Gastroesophageal sphincter (tissue), 4 donors: ENCODE measurements around the gene TMEM117. TPM values are rescaled to one million over a fixed set of nuclear protein-coding genes. Genes with fewer than 3 reads are reported as not detected.

Experiments used
- ATAC-seq: fragments of 150-250 bp; one replicate; pipeline ENCODE4 v1.9.1; 2016; ENCODE audit warnings: mild to moderate bottlenecking, moderate library complexity
- H3K27ac ChIP-seq, 4 donors: fragments of 200-600 bp; sonication (generic) in 3 of 4; 1 replicate in 3 of 4; 2 replicates in 1 of 4; pipeline ENCODE4 v1.5.1; 2016 to 2019
- H3K27me3 ChIP-seq: fragments of 200-600 bp; sonication (generic); one replicate; pipeline ENCODE4 v1.5.1; 2019
- H3K36me3 ChIP-seq, 2 donors: fragments of 200-600 bp; sonication (generic); one replicate each; pipeline ENCODE4 v1.5.1; 2019; ENCODE audit warnings: control low read depth in 1 of 2
- H3K4me1 ChIP-seq, 3 donors: fragments of 200-600 bp; sonication (generic); 1 replicate in 2 of 3; 2 replicates in 1 of 3; pipeline ENCODE4 v1.5.1; 2016 to 2019; ENCODE audit warnings: control low read depth in 2 of 3
- H3K4me3 ChIP-seq, 2 donors: fragments of 200-600 bp; sonication (generic); one replicate each; pipeline ENCODE4 v1.5.1; 2019; ENCODE audit warnings: mild to moderate bottlenecking in 1 of 2, moderate library complexity in 1 of 2
- H3K9me3 ChIP-seq, 3 donors: fragments of 200-600 bp; sonication (generic); one replicate each; pipeline ENCODE4 v1.5.1; 2017 to 2019; ENCODE audit warnings: control low read depth in 2 of 3
- CTCF ChIP-seq, 4 experiments: fragments of 200-600 bp in 2 of 4; fragments of 450-650 bp in 2 of 4; sonication (generic) in 1 of 4; IDR thresholded peaks; one replicate each; pipeline ENCODE4 v1.5.1; 2017 to 2019; ENCODE audit warnings: antibody characterized with exemption in 4 of 4, mild to moderate bottlenecking in 2 of 4, moderate library complexity in 2 of 4
- EP300 ChIP-seq: sonication (generic); formaldehyde crosslinking; IDR thresholded peaks from one replicate; pipeline ENCODE4 v1.6.1; 2017; ENCODE audit warnings: antibody characterized with exemption, mild to moderate bottlenecking
- POLR2A ChIP-seq, 2 donors: fragments of 450-650 bp; IDR thresholded peaks; one replicate each; pipeline ENCODE4 v1.6.1; 2017; ENCODE audit warnings: antibody characterized with exemption in 2 of 2, mild to moderate bottlenecking in 2 of 2, moderate library complexity in 1 of 2
- POLR2AphosphoS5 ChIP-seq: sonication (generic); formaldehyde crosslinking; IDR thresholded peaks from one replicate; pipeline ENCODE4 v1.6.1; 2017; ENCODE audit warnings: antibody characterized with exemption
- WGBS, 2 donors: methylation state at CpG; one replicate each; pipeline ENCODE4 v1.1.5; 2018; ENCODE audit warnings: low coverage in 1 of 2; 5-methylcytosine and 5-hydroxymethylcytosine counted together
- total RNA-seq, 4 donors: library from RNA; depleted of rRNA; stranded (reverse); fragments of >200 nt; gene quantifications; one replicate each; pipeline ENCODE4 v1.1.0, GENCODE V29; 2016

The TMEM117 gene
- total RNA-seq, 4 donors from 2014 or later, result 7.8 to 21.5 (median 12.3) TPM

GRCh38 chr12:44405297-44405696, 569.4 kb downstream of the TMEM117 start:
- Histone ChIP-seq H3K9me3 (no peaks in the 10 kb centered on the region), H3K27me3 (no peaks in the 10 kb centered on the region), H3K4me3 (no peak overlapping the region), H3K36me3 (no peaks in the 10 kb centered on the region), H3K27ac (no peak overlapping the region), H3K4me1 (no peaks in the 10 kb centered on the region)
- no peak for TF ChIP-seq POLR2A (IDR thresholded peaks at IDR 0.05)
- TF ChIP-seq POLR2AphosphoS5, result no peak
- no peak for TF ChIP-seq CTCF (IDR thresholded peaks at IDR 0.05)
- TF ChIP-seq EP300, result no peak
- WGBS, 2 donors, result 36 to 47% methylated on average over 3 to 4 of the region's 4 CpGs
- ATAC-seq, result no peak

- H3K4me3 ChIP-seq, result no peak overlapping the region
- no peaks in the 10 kb centered on the region for H3K36me3 ChIP-seq
- H3K27ac ChIP-seq, result no peak overlapping the region
- H3K27me3 ChIP-seq, result no peaks in the 10 kb centered on the region
- no peaks in the 10 kb centered on the region for H3K4me1 ChIP-seq
- no peak for ATAC-seq
- TF ChIP-seq POLR2A (IDR thresholded peaks at IDR 0.05), result no peak
- TF ChIP-seq EP300, result no peak
- no peak for TF ChIP-seq POLR2AphosphoS5
- no peak for TF ChIP-seq CTCF (IDR thresholded peaks at IDR 0.05)
- H3K9me3 ChIP-seq, result no peaks in the 10 kb centered on the region
- 79 to 100% methylated on average over 1 of the region's 1 CpG for WGBS, 2 donors
Measured at GRCh38 chr12:44422559-44422958, 586.7 kb downstream of the TMEM117 start.

GRCh38 chr12:44428825-44429224, 592.9 kb downstream of the TMEM117 start:
- no peak for TF ChIP-seq POLR2A (IDR thresholded peaks at IDR 0.05)
- TF ChIP-seq POLR2AphosphoS5, result no peak
- TF ChIP-seq EP300, result no peak
- no peak for TF ChIP-seq CTCF (IDR thresholded peaks at IDR 0.05)
- H3K9me3 ChIP-seq, result no peaks in the 10 kb centered on the region
- no peaks in the 10 kb centered on the region for H3K36me3 ChIP-seq
- no peaks in the 10 kb centered on the region for H3K4me1 ChIP-seq
- H3K27me3 ChIP-seq, result no peaks in the 10 kb centered on the region
- ATAC-seq, result no peak
- WGBS, 2 donors, result 38 to 59% methylated on average over 1 to 2 of the region's 2 CpGs
- H3K27ac ChIP-seq, result no peak overlapping the region
- no peak overlapping the region for H3K4me3 ChIP-seq

- no peak for ATAC-seq
- WGBS, 2 donors, result 65 to 73% methylated on average over 10 of the region's 10 CpGs
- TF ChIP-seq POLR2A (IDR thresholded peaks at IDR 0.05), result no peak
- no peak for TF ChIP-seq POLR2AphosphoS5
- TF ChIP-seq EP300, result no peak
- no peak for TF ChIP-seq CTCF (IDR thresholded peaks at IDR 0.05)
- Histone ChIP-seq H3K27ac (no peak overlapping the region), H3K27me3 (no peaks in the 10 kb centered on the region), H3K36me3 (no peaks in the 10 kb centered on the region), H3K4me3 (no peak overlapping the region), H3K4me1 (no peaks in the 10 kb centered on the region), H3K9me3 (no peaks in the 10 kb centered on the region)
Measured at GRCh38 chr12:44431647-44432343, 595.9 kb downstream of the TMEM117 start.

- no peaks in the 10 kb centered on the region for H3K27me3 ChIP-seq
- no peaks in the 10 kb centered on the region for H3K9me3 ChIP-seq
- H3K4me1 ChIP-seq, result no peaks in the 10 kb centered on the region
- WGBS, 2 donors, result 27 to 67% methylated on average over 1 of the region's 1 CpG
- no peak overlapping the region for H3K4me3 ChIP-seq
- H3K27ac ChIP-seq, result no peak overlapping the region
- TF ChIP-seq EP300, result no peak
- no peak for TF ChIP-seq POLR2AphosphoS5
- no peak for TF ChIP-seq POLR2A (IDR thresholded peaks at IDR 0.05)
- TF ChIP-seq CTCF (IDR thresholded peaks at IDR 0.05), result no peak
- no peak for ATAC-seq
- no peaks in the 10 kb centered on the region for H3K36me3 ChIP-seq
Measured at GRCh38 chr12:44433659-44434058, 597.8 kb downstream of the TMEM117 start.
